ENCODE measurements around the gene SCMH1. TPM values are rescaled to one million over a fixed set of nuclear protein-coding genes. Genes with fewer than 3 reads are reported as not detected.

SCMH1 gene
- total RNA-seq, 1 experiment from 2014 or later: 16.5 TPM

DNA sequence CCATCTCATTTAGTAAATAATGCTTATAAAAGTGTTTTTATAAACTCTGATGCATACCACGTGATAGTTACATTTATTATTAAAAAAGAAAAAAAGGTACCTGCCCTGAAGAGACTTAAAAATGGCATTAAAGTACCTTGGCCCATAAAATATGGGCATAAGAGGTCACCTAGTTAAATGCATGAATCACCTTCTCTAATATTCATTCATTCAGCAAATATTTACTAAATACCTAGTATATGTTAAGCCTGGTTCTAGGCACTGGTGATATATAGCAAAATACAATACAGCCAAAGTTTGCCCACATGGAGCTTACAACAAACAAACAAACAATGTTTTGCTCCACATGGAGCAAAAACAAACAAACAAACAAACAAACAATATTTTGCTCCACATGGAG is 87.0 kb downstream of the SCMH1 start:
- H2BK120ac ChIP-seq (ENCODE audit: low read depth, low read length, poor library complexity, severe bottlenecking): no peak overlapping the region
- H2BK15ac ChIP-seq (ENCODE audit: low read depth, low read length): no peak overlapping the region
- Mint-ChIP-seq H3K27ac (no peak overlapping the region), H3K9me3 (no peaks in the 10 kb centered on the region), H3K4me3 (no peak overlapping the region), H3K36me3 (ENCODE audit: insufficient read depth in 1 of 3, low read depth in 3 of 3) (peaks cover 0 to under 1% (median under 1%) of the 10 kb centered on the region in 3 experiments; a peak in 2 of 7 replicates), H3K4me1 (peaks cover 0 to 3% of the 10 kb centered on the region in 2 experiments; a peak in 2 of 4 replicates), H3K27me3 (ENCODE audit: low read depth) (no peaks in the 10 kb centered on the region)
- no peak overlapping the region for H3K4me2 ChIP-seq (ENCODE audit: insufficient read depth, insufficient read length, low read length)
- H3K27me3 ChIP-seq (ENCODE audit: insufficient read depth, low read length): no peaks in the 10 kb centered on the region
- no peak overlapping the region for H3K18ac ChIP-seq (ENCODE audit: insufficient read length, low read depth, low read length)
- H3K4ac ChIP-seq (ENCODE audit: low read depth, low read length): no peak overlapping the region
- H4K5ac ChIP-seq (ENCODE audit: insufficient read length, low read depth, low read length): no peak overlapping the region
- TF ChIP-seq, protein P1, sequence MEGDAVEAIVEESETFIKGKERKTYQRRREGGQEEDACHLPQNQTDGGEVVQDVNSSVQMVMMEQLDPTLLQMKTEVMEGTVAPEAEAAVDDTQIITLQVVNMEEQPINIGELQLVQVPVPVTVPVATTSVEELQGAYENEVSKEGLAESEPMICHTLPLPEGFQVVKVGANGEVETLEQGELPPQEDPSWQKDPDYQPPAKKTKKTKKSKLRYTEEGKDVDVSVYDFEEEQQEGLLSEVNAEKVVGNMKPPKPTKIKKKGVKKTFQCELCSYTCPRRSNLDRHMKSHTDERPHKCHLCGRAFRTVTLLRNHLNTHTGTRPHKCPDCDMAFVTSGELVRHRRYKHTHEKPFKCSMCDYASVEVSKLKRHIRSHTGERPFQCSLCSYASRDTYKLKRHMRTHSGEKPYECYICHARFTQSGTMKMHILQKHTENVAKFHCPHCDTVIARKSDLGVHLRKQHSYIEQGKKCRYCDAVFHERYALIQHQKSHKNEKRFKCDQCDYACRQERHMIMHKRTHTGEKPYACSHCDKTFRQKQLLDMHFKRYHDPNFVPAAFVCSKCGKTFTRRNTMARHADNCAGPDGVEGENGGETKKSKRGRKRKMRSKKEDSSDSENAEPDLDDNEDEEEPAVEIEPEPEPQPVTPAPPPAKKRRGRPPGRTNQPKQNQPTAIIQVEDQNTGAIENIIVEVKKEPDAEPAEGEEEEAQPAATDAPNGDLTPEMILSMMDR (conservative IDR thresholded peaks at IDR 0.05): no peak
- H3T11ph ChIP-seq (ENCODE audit: low read length): no peak overlapping the region
- no peak overlapping the region for H3K56ac ChIP-seq (ENCODE audit: insufficient read length, low read depth, low read length)
- H4K91ac ChIP-seq (ENCODE audit: insufficient read length, low read depth, low read length): no peak overlapping the region
- no peaks in the 10 kb centered on the region for H4K20me1 ChIP-seq (ENCODE audit: control insufficient read depth, insufficient read depth, insufficient read length)
- no peak for DNase-seq
- H2AK5ac ChIP-seq (ENCODE audit: insufficient read length, low read length): no peak overlapping the region
- H4K8ac ChIP-seq (replicated peaks; ENCODE audit: insufficient read length, low read depth, low read length): no peak overlapping the region
- H3K14ac ChIP-seq (ENCODE audit: insufficient read depth, low read length): no peak overlapping the region
- H3K9me3 ChIP-seq (ENCODE audit: control insufficient read depth, low read depth, low read length): no peaks in the 10 kb centered on the region
- no peak overlapping the region for H2AFZ ChIP-seq (ENCODE audit: low read length)
- H2BK5ac ChIP-seq (ENCODE audit: insufficient read length, low read length): no peak overlapping the region
- no peaks in the 10 kb centered on the region for H3K79me1 ChIP-seq (ENCODE audit: insufficient read depth, low read depth, low read length, poor library complexity, severe bottlenecking)
- H3K23ac ChIP-seq (ENCODE audit: insufficient read length, low read depth, low read length): no peak overlapping the region
- no peaks in the 10 kb centered on the region for H3K79me2 ChIP-seq (ENCODE audit: insufficient read depth, low read length)
- no peak overlapping the region for H3K9ac ChIP-seq (ENCODE audit: extremely low read depth, insufficient read length, low read length)
- no peaks in the 10 kb centered on the region for H3K23me2 ChIP-seq (ENCODE audit: insufficient read length, low read depth, low read length, poor library complexity, severe bottlenecking)
- WGBS (ENCODE audit: extremely low coverage, insufficient read length, low lambda C conversion rate): no CpG with 5 or more reads among the region's 1 CpG
- H3K4me1 ChIP-seq (ENCODE audit: insufficient read depth, low read length): no peaks in the 10 kb centered on the region
- H3K27ac ChIP-seq (ENCODE audit: insufficient read length, low read depth, low read length): no peak overlapping the region
- no peak overlapping the region for H2BK12ac ChIP-seq (ENCODE audit: insufficient read length, low read depth, low read length)
- no peak overlapping the region for H2BK20ac ChIP-seq (ENCODE audit: low read depth, low read length, poor library complexity, severe bottlenecking)

All from H9 (cell line).